ENCODE results near the gene GINS2.

DNA sequence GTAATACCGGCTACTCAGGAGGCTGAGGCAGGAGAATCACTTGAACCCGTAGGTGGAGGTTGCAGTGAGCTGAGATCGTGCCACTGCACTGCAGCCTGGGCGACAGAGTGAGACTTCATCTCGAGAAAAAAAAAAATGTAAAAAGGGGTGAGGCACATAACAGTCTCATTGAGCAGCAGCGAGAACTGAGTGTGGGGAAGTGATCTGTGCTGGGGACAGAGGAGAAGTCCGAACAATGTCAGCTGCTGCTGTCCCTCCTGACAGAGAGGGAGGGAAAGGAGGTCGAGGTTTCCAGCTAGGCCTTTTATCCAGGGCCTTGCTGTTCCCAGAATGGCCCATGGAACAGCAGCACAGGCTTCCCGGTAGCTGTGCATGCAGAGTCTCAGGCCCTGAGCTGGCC, 48.2 kb upstream of the GINS2 start:
- TF ChIP-seq, protein P1, sequence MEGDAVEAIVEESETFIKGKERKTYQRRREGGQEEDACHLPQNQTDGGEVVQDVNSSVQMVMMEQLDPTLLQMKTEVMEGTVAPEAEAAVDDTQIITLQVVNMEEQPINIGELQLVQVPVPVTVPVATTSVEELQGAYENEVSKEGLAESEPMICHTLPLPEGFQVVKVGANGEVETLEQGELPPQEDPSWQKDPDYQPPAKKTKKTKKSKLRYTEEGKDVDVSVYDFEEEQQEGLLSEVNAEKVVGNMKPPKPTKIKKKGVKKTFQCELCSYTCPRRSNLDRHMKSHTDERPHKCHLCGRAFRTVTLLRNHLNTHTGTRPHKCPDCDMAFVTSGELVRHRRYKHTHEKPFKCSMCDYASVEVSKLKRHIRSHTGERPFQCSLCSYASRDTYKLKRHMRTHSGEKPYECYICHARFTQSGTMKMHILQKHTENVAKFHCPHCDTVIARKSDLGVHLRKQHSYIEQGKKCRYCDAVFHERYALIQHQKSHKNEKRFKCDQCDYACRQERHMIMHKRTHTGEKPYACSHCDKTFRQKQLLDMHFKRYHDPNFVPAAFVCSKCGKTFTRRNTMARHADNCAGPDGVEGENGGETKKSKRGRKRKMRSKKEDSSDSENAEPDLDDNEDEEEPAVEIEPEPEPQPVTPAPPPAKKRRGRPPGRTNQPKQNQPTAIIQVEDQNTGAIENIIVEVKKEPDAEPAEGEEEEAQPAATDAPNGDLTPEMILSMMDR (conservative IDR thresholded peaks at IDR 0.05; ENCODE audit: low read length), result no peak
- TF ChIP-seq EZH2phosphoT487 (IDR thresholded peaks at IDR 0.05; ENCODE audit: borderline replicate concordance), result no peak
